Keratinocyte (primary cell): ENCODE measurements around the gene FCER2. TPM values are rescaled to one million over a fixed set of nuclear protein-coding genes. Genes with fewer than 3 reads are reported as not detected.

Experiments
- DNase-seq: peaks from one replicate; pipeline ENCODE4 v3.0.0-alpha.2; 2011; ENCODE audit warnings: low read depth, missing footprints, low spot score
- FAIRE-seq: peaks from 2 replicates; lab custom pipeline; 2011; peaks lifted over from hg19 to GRCh38; lab: Jason Lieb, UNC
- H2AFZ ChIP-seq: 2 replicates; pipeline ENCODE4 v1.6.0; 2012; ENCODE audit warnings: low read length, control low read depth, inconsistent platforms; ENCODE audit not compliant: control insufficient read depth
- H3K27ac ChIP-seq: 2 replicates; pipeline ENCODE4 v1.5.1; 2011; ENCODE audit warnings: low read length; ENCODE audit not compliant: control insufficient read depth, insufficient read depth
- H3K27me3 ChIP-seq: 3 replicates; pipeline ENCODE4 v1.6.0; 2011; ENCODE audit warnings: low read length; ENCODE audit not compliant: control insufficient read depth, insufficient read depth; ENCODE audit errors: extremely low read depth
- H3K36me3 ChIP-seq, 2 experiments: 2 replicates in 1 of 2; 3 replicates in 1 of 2; pipeline ENCODE4 v1.5.1; 2011; ENCODE audit warnings: low read length in 2 of 2, mild to moderate bottlenecking in 1 of 2; ENCODE audit not compliant: control insufficient read depth in 2 of 2, insufficient read depth in 2 of 2; ENCODE audit errors: extremely low read depth in 1 of 2
- H3K4me1 ChIP-seq: 3 replicates; pipeline ENCODE4 v1.5.1; 2011; ENCODE audit warnings: low read length; ENCODE audit not compliant: control insufficient read depth, insufficient read depth; ENCODE audit errors: extremely low read depth
- H3K4me2 ChIP-seq: 3 replicates; pipeline ENCODE4 v1.6.0; 2011; ENCODE audit warnings: low read depth, low read length; ENCODE audit not compliant: control insufficient read depth, insufficient read depth; ENCODE audit errors: extremely low read depth
- H3K4me3 ChIP-seq, 3 experiments: fragments of 200-600 bp in 1 of 3; sonication (generic) in 1 of 3; 2 replicates in 2 of 3; 3 replicates in 1 of 3; pipeline ENCODE4 v1.5.1; 2011 to 2016; ENCODE audit warnings: low read length in 3 of 3, mild to moderate bottlenecking in 3 of 3, control low read depth in 2 of 3, inconsistent platforms in 1 of 3, low read depth in 1 of 3, mixed read lengths in 1 of 3, mixed run types in 1 of 3, moderate library complexity in 1 of 3; ENCODE audit not compliant: control insufficient read depth in 2 of 3, insufficient read depth in 2 of 3; ENCODE audit errors: extremely low read depth in 1 of 3
- H3K79me2 ChIP-seq: 2 replicates; pipeline ENCODE4 v1.6.0; 2012; ENCODE audit warnings: low read length; ENCODE audit not compliant: control insufficient read depth, insufficient read depth
- H3K9ac ChIP-seq: 3 replicates; pipeline ENCODE4 v1.6.0; 2011; ENCODE audit warnings: low read length; ENCODE audit not compliant: control insufficient read depth, insufficient read depth; ENCODE audit errors: extremely low read depth
- H3K9me1 ChIP-seq: 3 replicates; pipeline ENCODE4 v1.6.0; 2011; ENCODE audit warnings: low read length; ENCODE audit not compliant: control insufficient read depth, insufficient read depth; ENCODE audit errors: extremely low read depth
- H3K9me3 ChIP-seq: 2 replicates; pipeline ENCODE4 v1.5.1; 2012; ENCODE audit warnings: low read depth, low read length; ENCODE audit not compliant: control insufficient read depth
- H4K20me1 ChIP-seq: 3 replicates; pipeline ENCODE4 v1.6.0; 2011; ENCODE audit warnings: low read length; ENCODE audit not compliant: control insufficient read depth, insufficient read depth; ENCODE audit errors: extremely low read depth
- CTCF ChIP-seq, 3 experiments: IDR thresholded peaks in 1 of 3; conservative IDR thresholded peaks in 1 of 3; optimal IDR thresholded peaks in 1 of 3; 2 replicates in 2 of 3; 3 replicates in 1 of 3; pipeline versions ENCODE3 to v1.5.1; 2011; ENCODE audit warnings: low read length in 3 of 3, mild to moderate bottlenecking in 3 of 3, moderate library complexity in 2 of 3, control low read depth in 1 of 3, inconsistent platforms in 1 of 3; ENCODE audit not compliant: insufficient read depth in 2 of 3; ENCODE audit errors: extremely low read depth in 1 of 3
- EZH2 ChIP-seq: IDR thresholded peaks from one replicate; pipeline ENCODE4 v1.6.1; 2012; ENCODE audit warnings: inconsistent platforms, mild to moderate bottlenecking, low read length, moderate library complexity
- dilution Hi-C: fragments of 300-500 bp; cut with MboI; formaldehyde crosslinking; loops from one replicate; pipeline ENCODE4 v1.7.0; 2020; ENCODE audit warnings: low sequenced_read_pairs; ENCODE audit not compliant: extremely low pct_ligation_motif_present
- polyA plus RNA-seq, 5 experiments: library from polyadenylated mRNA; depleted of rRNA in 3 of 5; stranded (reverse) in 3 of 5; stranded (forward) in 1 of 5; unstranded in 1 of 5; fragments of >200 nt; gene quantifications; 1 replicate in 1 of 5; 2 replicates in 3 of 5; 3 replicates in 1 of 5; pipeline versions ENCODE4 v1.2.1 to v1.2.3, GENCODE V29; 2011 to 2012; ENCODE audit warnings: missing spikeins in 2 of 5, low read depth in 1 of 5, low replicate concordance in 1 of 5

FCER2 gene
- polyA plus RNA-seq, 1 donor (not counting 4 experiments of a cell fraction or from before 2014, with no cell fraction given) = not detected

- H3K9me1 ChIP-seq = no peaks in the 10 kb centered on the region
- TF ChIP-seq CTCF (optimal IDR thresholded peaks at IDR 0.05 in 1 of 3, IDR thresholded peaks at IDR 0.05 in 1 of 3, conservative IDR thresholded peaks at IDR 0.05 in 1 of 3; ENCODE audit: extremely low read depth in 1 of 3, insufficient read depth in 2 of 3, low read length in 3 of 3) = peak; percentile 36 to 63 (median 62)
- TF ChIP-seq EZH2 = no peak
Observed at GRCh38 chr19:7748756-7749155, 46.8 kb upstream of the FCER2 start.

GRCh38 chr19:7748171-7748570 is 46.2 kb upstream of the FCER2 start:
- Histone ChIP-seq H4K20me1 (no peaks in the 10 kb centered on the region), H2AFZ (no peak overlapping the region), H3K9ac (no peak overlapping the region), H3K9me1 (no peaks in the 10 kb centered on the region), H3K27me3 (no peaks in the 10 kb centered on the region), H3K79me2 (no peaks in the 10 kb centered on the region), H3K36me3 (no peaks in the 10 kb centered on the region), H3K4me3 (no peak overlapping the region), H3K27ac (no peak overlapping the region), H3K4me1 (no peaks in the 10 kb centered on the region), H3K9me3 (no peaks in the 10 kb centered on the region), H3K4me2 (no peak overlapping the region)
- TF ChIP-seq EZH2 (no peak), CTCF (optimal IDR thresholded peaks at IDR 0.05 in 1 of 3, IDR thresholded peaks at IDR 0.05 in 1 of 3, conservative IDR thresholded peaks at IDR 0.05 in 1 of 3; ENCODE audit: extremely low read depth in 1 of 3, insufficient read depth in 2 of 3, low read length in 3 of 3) (no peak)
- DNase-seq (no peak), FAIRE-seq (no peak)
- dilution Hi-C loops = no loop called here

More at GRCh38 chr19:7748756-7749155, 46.8 kb upstream of the FCER2 start:
- H3K27me3 ChIP-seq = no peaks in the 10 kb centered on the region
- no peak overlapping the region for H3K4me3 ChIP-seq
- H3K4me2 ChIP-seq = no peak overlapping the region
- FAIRE-seq = peak; percentile 23
- H3K79me2 ChIP-seq = no peaks in the 10 kb centered on the region
- H3K4me1 ChIP-seq = no peaks in the 10 kb centered on the region
- no peaks in the 10 kb centered on the region for H4K20me1 ChIP-seq
- H2AFZ ChIP-seq = no peak overlapping the region
- dilution Hi-C loops = no loop called here
- no peak for DNase-seq
- no peak overlapping the region for H3K9ac ChIP-seq
- no peak overlapping the region for H3K27ac ChIP-seq
- no peaks in the 10 kb centered on the region for H3K36me3 ChIP-seq
- no peaks in the 10 kb centered on the region for H3K9me3 ChIP-seq
